ENCODE measurements around the gene MUC5AC. TPM values are rescaled to one million over a fixed set of nuclear protein-coding genes. Genes with fewer than 3 reads are reported as not detected.
A peak's percentile ranks its signal among the peaks of the same experiment; 100 is the strongest.

Gene MUC5AC
- total RNA-seq, 2 experiments from 2014 or later: not detected

DNA sequence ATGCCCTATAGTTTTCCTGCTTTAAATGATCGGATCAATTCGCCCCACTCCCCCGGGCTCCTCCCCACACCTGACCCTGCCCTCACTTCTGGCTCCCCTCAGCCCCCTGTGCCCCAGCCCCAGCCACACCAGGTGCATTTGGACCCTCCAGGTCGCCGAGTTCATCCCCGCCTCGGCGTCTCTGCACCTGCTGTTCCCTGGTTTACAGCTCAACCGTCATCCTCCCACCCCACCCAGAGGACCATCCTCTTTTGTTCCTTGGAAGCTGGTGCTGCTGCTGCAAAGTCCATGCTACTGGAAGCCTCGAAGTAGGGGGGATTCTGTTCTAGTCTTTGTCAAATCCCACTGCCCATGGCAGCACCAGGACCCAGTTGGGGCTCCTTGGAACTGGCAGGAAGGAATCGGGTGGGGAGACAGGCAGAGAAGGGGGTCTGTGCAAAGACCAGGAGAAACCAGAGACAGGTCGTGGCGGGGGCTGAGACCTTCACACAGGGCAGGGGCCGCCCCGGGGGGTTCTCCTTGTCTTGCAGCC is 60.6 kb downstream of the MUC5AC start:
- peaks cover 5 to 8% of the 10 kb centered on the region in 2 experiments for H3K27me3 ChIP-seq (ENCODE audit: control insufficient read depth in 1 of 2, insufficient read depth in 2 of 2, low read length in 2 of 2)
- peaks cover 8 to 13% of the 10 kb centered on the region in 2 experiments for H3K9me3 ChIP-seq (ENCODE audit: control insufficient read depth in 1 of 2, insufficient read depth in 1 of 2, low read length in 2 of 2)
- Mint-ChIP-seq H3K36me3 (ENCODE audit: low read depth) (no peaks in the 10 kb centered on the region), H3K4me1 (ENCODE audit: low read depth) (no peaks in the 10 kb centered on the region), H3K27me3 (peaks cover 22% of the 10 kb centered on the region), H3K4me3 (no peak overlapping the region), H3K9me3 (peaks cover 3% of the 10 kb centered on the region), H3K27ac (no peak overlapping the region)
- ATAC-seq (ENCODE audit: poor library complexity) (no peak), DNase-seq (no peak)
- no peaks in the 10 kb centered on the region for H3K4me1 ChIP-seq (ENCODE audit: insufficient read depth, low read length)
- no peak overlapping the region for H3K27ac ChIP-seq (ENCODE audit: low read depth in 1 of 2, low read length in 2 of 2)
- intact Hi-C loops (cut with DNase I, micrococcal nuclease): no loop called here
- no peak overlapping the region for H3K4me3 ChIP-seq (ENCODE audit: low read length)
- TF ChIP-seq, protein P1, sequence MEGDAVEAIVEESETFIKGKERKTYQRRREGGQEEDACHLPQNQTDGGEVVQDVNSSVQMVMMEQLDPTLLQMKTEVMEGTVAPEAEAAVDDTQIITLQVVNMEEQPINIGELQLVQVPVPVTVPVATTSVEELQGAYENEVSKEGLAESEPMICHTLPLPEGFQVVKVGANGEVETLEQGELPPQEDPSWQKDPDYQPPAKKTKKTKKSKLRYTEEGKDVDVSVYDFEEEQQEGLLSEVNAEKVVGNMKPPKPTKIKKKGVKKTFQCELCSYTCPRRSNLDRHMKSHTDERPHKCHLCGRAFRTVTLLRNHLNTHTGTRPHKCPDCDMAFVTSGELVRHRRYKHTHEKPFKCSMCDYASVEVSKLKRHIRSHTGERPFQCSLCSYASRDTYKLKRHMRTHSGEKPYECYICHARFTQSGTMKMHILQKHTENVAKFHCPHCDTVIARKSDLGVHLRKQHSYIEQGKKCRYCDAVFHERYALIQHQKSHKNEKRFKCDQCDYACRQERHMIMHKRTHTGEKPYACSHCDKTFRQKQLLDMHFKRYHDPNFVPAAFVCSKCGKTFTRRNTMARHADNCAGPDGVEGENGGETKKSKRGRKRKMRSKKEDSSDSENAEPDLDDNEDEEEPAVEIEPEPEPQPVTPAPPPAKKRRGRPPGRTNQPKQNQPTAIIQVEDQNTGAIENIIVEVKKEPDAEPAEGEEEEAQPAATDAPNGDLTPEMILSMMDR (IDR thresholded peaks at IDR 0.05): no peak
- ChIA-PET POLR2A (no interaction called here), CTCF (no interaction called here)
- no peaks in the 10 kb centered on the region for H3K36me3 ChIP-seq (ENCODE audit: insufficient read depth, low read length)

DNA sequence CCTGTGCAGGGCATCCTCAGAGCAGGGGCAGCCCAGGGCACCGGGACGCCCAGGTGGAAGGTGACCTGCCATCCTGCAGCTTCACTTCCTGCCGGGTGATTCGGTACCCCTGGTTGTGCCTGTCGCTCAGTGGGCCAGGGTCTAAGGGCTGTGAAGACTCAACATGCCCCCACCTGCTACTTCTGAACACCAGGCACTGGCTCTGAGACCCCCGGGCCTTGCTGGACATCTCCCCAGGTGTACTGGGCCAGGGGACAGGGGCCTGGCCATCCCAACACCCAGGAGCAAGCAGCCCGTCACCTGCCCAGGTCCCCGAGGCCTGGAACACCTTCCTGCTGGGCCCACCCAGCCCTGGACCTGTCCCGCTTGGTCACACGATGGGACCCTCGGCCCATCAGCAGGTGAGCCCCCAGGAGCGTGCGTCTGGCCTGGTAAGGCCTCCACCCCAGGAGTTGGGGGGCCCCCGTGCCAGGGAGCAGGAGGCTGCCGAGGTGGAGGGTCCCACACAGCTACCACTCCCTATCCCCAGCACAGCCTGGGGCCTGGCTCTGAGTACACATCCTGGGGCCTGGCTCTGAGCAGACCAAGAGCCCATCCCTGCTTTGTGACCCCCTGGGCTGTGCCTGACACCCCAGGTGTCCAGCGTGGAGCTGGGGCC is 61.2 kb downstream of the MUC5AC start:
- Mint-ChIP-seq H3K36me3 (ENCODE audit: low read depth) (no peaks in the 10 kb centered on the region), H3K4me1 (ENCODE audit: low read depth) (no peaks in the 10 kb centered on the region), H3K27me3 (peaks cover 22% of the 10 kb centered on the region), H3K4me3 (no peak overlapping the region), H3K27ac (no peak overlapping the region), H3K9me3 (peaks cover 3% of the 10 kb centered on the region)
- no peak for ATAC-seq (ENCODE audit: poor library complexity)
- no peak overlapping the region for H3K27ac ChIP-seq (ENCODE audit: low read depth in 1 of 2, low read length in 2 of 2)
- no peak overlapping the region for H3K4me3 ChIP-seq (ENCODE audit: low read length)
- H3K9me3 ChIP-seq (ENCODE audit: control insufficient read depth in 1 of 2, insufficient read depth in 1 of 2, low read length in 2 of 2): peaks cover 5 to 13% of the 10 kb centered on the region in 2 experiments
- TF ChIP-seq, protein P1 (IDR thresholded peaks at IDR 0.05): no peak
- no peak for DNase-seq
- CTCF ChIA-PET: no interaction called here
- POLR2A ChIA-PET: no interaction called here
- no peaks in the 10 kb centered on the region for H3K36me3 ChIP-seq (ENCODE audit: insufficient read depth, low read length)
- peaks cover 5 to 8% of the 10 kb centered on the region in 2 experiments for H3K27me3 ChIP-seq (ENCODE audit: control insufficient read depth in 1 of 2, insufficient read depth in 2 of 2, low read length in 2 of 2)
- no peaks in the 10 kb centered on the region for H3K4me1 ChIP-seq (ENCODE audit: insufficient read depth, low read length)
- intact Hi-C loops (cut with DNase I, micrococcal nuclease): no loop called here

DNA sequence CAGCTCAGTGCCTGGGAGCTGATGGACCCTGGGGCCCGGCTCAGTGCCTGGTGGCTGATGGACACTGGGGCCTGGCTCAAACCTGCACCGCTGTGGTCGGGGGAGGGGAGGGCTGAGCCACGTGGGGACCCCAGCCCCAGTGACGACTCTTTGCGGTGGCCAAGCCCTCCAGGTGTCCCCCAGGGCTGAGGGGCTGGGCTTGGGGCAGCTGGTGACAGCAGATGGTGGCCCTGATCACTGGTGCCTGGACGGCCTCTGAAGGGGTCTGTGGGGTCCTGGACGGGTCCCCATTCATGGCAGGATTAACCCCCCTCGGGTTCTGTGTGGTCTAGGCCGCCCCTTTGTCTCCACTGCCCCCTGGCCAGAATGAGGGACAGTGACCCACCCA is 61.7 kb downstream of the MUC5AC start:
- H3K4me1 Mint-ChIP-seq (ENCODE audit: low read depth): no peaks in the 10 kb centered on the region
- intact Hi-C loops (cut with DNase I, micrococcal nuclease): no loop called here
- no peaks in the 10 kb centered on the region for H3K4me1 ChIP-seq (ENCODE audit: insufficient read depth, low read length)
- ChIA-PET POLR2A (no interaction called here), CTCF (no interaction called here)
- H3K9me3 Mint-ChIP-seq: no peaks in the 10 kb centered on the region
- no peak for ATAC-seq (ENCODE audit: poor library complexity)
- no peak overlapping the region for H3K27ac Mint-ChIP-seq
- DNase-seq: peak in 1 of 14 experiments; percentile 2
- H3K4me3 Mint-ChIP-seq: no peak overlapping the region
- no peak overlapping the region for H3K4me3 ChIP-seq (ENCODE audit: low read length)
- peaks cover 5 to 8% of the 10 kb centered on the region in 2 experiments for H3K27me3 ChIP-seq (ENCODE audit: control insufficient read depth in 1 of 2, insufficient read depth in 2 of 2, low read length in 2 of 2)
- TF ChIP-seq, protein P1 (IDR thresholded peaks at IDR 0.05): no peak
- peaks cover 5 to 13% of the 10 kb centered on the region in 2 experiments for H3K9me3 ChIP-seq (ENCODE audit: control insufficient read depth in 1 of 2, insufficient read depth in 1 of 2, low read length in 2 of 2)
- peaks cover 22% of the 10 kb centered on the region for H3K27me3 Mint-ChIP-seq
- no peaks in the 10 kb centered on the region for H3K36me3 ChIP-seq (ENCODE audit: insufficient read depth, low read length)
- no peaks in the 10 kb centered on the region for H3K36me3 Mint-ChIP-seq (ENCODE audit: low read depth)
- no peak overlapping the region for H3K27ac ChIP-seq (ENCODE audit: low read depth in 1 of 2, low read length in 2 of 2)
